ENCODE results near the gene TMEM120B.

TMEM120B gene

GRCh38 chr12:121748571-121749265 is 36.2 kb downstream of the TMEM120B start:
- no peak for DNase-seq (ENCODE audit: low spot score)
- Histone ChIP-seq H3K18ac (ENCODE audit: low read length) (peak overlapping the region; percentile 29), H3K27ac (replicated peaks; ENCODE audit: low read length) (peak overlapping the region; percentile 28), H3K4me1 (ENCODE audit: control insufficient read depth in 2 of 2, insufficient read depth in 1 of 2, low read depth in 1 of 2, low read length in 2 of 2) (peaks cover 9% of the 10 kb centered on the region in 2 donors), H4K91ac (ENCODE audit: low read depth, low read length, poor library complexity) (no peak overlapping the region), H3K23ac (ENCODE audit: low read depth, low read length, poor library complexity) (peak overlapping the region; percentile 10), H2BK120ac (ENCODE audit: low read depth, low read length) (no peak overlapping the region), H2AFZ (ENCODE audit: low read length) (peak overlapping the region; percentile 62), H3K4ac (ENCODE audit: low read length) (peak overlapping the region; percentile 46), H3K79me1 (ENCODE audit: low read depth, low read length) (peaks cover 4% of the 10 kb centered on the region), H2BK12ac (ENCODE audit: low read length) (no peak overlapping the region), H3K27me3 (ENCODE audit: control insufficient read depth in 3 of 3, insufficient read depth in 3 of 3, low read depth in 1 of 3, low read length in 3 of 3) (no peaks in the 10 kb centered on the region), H2BK5ac (ENCODE audit: low read length) (peak overlapping the region; percentile 77), H2AK5ac (ENCODE audit: low read depth, low read length) (peak overlapping the region; percentile 18), H3K4me2 (ENCODE audit: insufficient read depth, low read length, poor library complexity, severe bottlenecking) (no peak overlapping the region), H4K8ac (ENCODE audit: low read depth, low read length) (no peak overlapping the region), H3K14ac (ENCODE audit: low read length) (peak overlapping the region; percentile 42), H3K4me3 (ENCODE audit: low read length in 2 of 2) (no peak overlapping the region), H3K9me3 (replicated peaks in 1 of 2; ENCODE audit: control insufficient read depth in 2 of 2, insufficient read depth in 1 of 2, low read depth in 1 of 2, low read length in 2 of 2) (no peaks in the 10 kb centered on the region), H3K9ac (ENCODE audit: low read depth, low read length, poor library complexity) (no peak overlapping the region), H2BK15ac (ENCODE audit: low read length) (no peak overlapping the region), H3K36me3 (replicated peaks in 1 of 2; ENCODE audit: control insufficient read depth in 2 of 2, insufficient read depth in 2 of 2, low read length in 2 of 2) (peaks cover 5 to 9% of the 10 kb centered on the region in 2 donors)
- WGBS, 2 donors (ENCODE audit: extremely low coverage in 2 of 2, insufficient read length in 2 of 2, insufficient replicate concordance in 1 of 2), result no CpG with 5 or more reads among the region's 17 CpGs

GRCh38 chr12:121749267-121749666 is 36.7 kb downstream of the TMEM120B start:
- peak overlapping the region; percentile 62 for H2AFZ ChIP-seq (ENCODE audit: low read length)
- no peaks in the 10 kb centered on the region for H3K9me3 ChIP-seq (replicated peaks in 1 of 2; ENCODE audit: control insufficient read depth in 2 of 2, insufficient read depth in 1 of 2, low read depth in 1 of 2, low read length in 2 of 2)
- no peak overlapping the region for H3K9ac ChIP-seq (ENCODE audit: low read depth, low read length, poor library complexity)
- H3K27ac ChIP-seq (replicated peaks; ENCODE audit: low read length), result no peak overlapping the region
- WGBS, 2 donors (ENCODE audit: extremely low coverage in 2 of 2, insufficient read length in 2 of 2, insufficient replicate concordance in 1 of 2), result no CpG with 5 or more reads among the region's 10 CpGs
- H3K4me1 ChIP-seq (ENCODE audit: control insufficient read depth in 2 of 2, insufficient read depth in 1 of 2, low read depth in 1 of 2, low read length in 2 of 2), result peaks cover 9% of the 10 kb centered on the region in 2 donors
- no peak overlapping the region for H4K8ac ChIP-seq (ENCODE audit: low read depth, low read length)
- no peak overlapping the region for H3K4me2 ChIP-seq (ENCODE audit: insufficient read depth, low read length, poor library complexity, severe bottlenecking)
- H3K14ac ChIP-seq (ENCODE audit: low read length), result no peak overlapping the region
- no peaks in the 10 kb centered on the region for H3K27me3 ChIP-seq (ENCODE audit: control insufficient read depth in 3 of 3, insufficient read depth in 3 of 3, low read depth in 1 of 3, low read length in 3 of 3)
- H2AK5ac ChIP-seq (ENCODE audit: low read depth, low read length), result no peak overlapping the region
- H3K79me1 ChIP-seq (ENCODE audit: low read depth, low read length), result peaks cover 5% of the 10 kb centered on the region
- H3K4me3 ChIP-seq (ENCODE audit: low read length in 2 of 2), result no peak overlapping the region
- no peak overlapping the region for H2BK15ac ChIP-seq (ENCODE audit: low read length)
- H2BK120ac ChIP-seq (ENCODE audit: low read depth, low read length), result peak overlapping the region; percentile 22
- no peak overlapping the region for H3K4ac ChIP-seq (ENCODE audit: low read length)
- no peak overlapping the region for H2BK12ac ChIP-seq (ENCODE audit: low read length)
- DNase-seq (ENCODE audit: low spot score), result no peak
- H3K18ac ChIP-seq (ENCODE audit: low read length), result no peak overlapping the region
- H3K36me3 ChIP-seq (replicated peaks in 1 of 2; ENCODE audit: control insufficient read depth in 2 of 2, insufficient read depth in 2 of 2, low read length in 2 of 2), result peaks cover 5 to 9% of the 10 kb centered on the region in 2 donors
- no peak overlapping the region for H4K91ac ChIP-seq (ENCODE audit: low read depth, low read length, poor library complexity)
- no peak overlapping the region for H2BK5ac ChIP-seq (ENCODE audit: low read length)
- no peak overlapping the region for H3K23ac ChIP-seq (ENCODE audit: low read depth, low read length, poor library complexity)

GRCh38 chr12:121750507-121750955 is 38.0 kb downstream of the TMEM120B start:
- H2BK120ac ChIP-seq (ENCODE audit: low read depth, low read length), result no peak overlapping the region
- no peak overlapping the region for H2BK5ac ChIP-seq (ENCODE audit: low read length)
- H2AK5ac ChIP-seq (ENCODE audit: low read depth, low read length), result no peak overlapping the region
- no peak overlapping the region for H3K4me2 ChIP-seq (ENCODE audit: insufficient read depth, low read length, poor library complexity, severe bottlenecking)
- no peak overlapping the region for H4K91ac ChIP-seq (ENCODE audit: low read depth, low read length, poor library complexity)
- H3K18ac ChIP-seq (ENCODE audit: low read length), result no peak overlapping the region
- peaks cover 9 to 10% of the 10 kb centered on the region in 2 donors for H3K4me1 ChIP-seq (ENCODE audit: control insufficient read depth in 2 of 2, insufficient read depth in 1 of 2, low read depth in 1 of 2, low read length in 2 of 2)
- H3K4ac ChIP-seq (ENCODE audit: low read length), result no peak overlapping the region
- no peak overlapping the region for H3K4me3 ChIP-seq (ENCODE audit: low read length in 2 of 2)
- H2BK15ac ChIP-seq (ENCODE audit: low read length), result no peak overlapping the region
- H4K8ac ChIP-seq (ENCODE audit: low read depth, low read length), result no peak overlapping the region
- H3K14ac ChIP-seq (ENCODE audit: low read length), result no peak overlapping the region
- peaks cover 5 to 9% of the 10 kb centered on the region in 2 donors for H3K36me3 ChIP-seq (replicated peaks in 1 of 2; ENCODE audit: control insufficient read depth in 2 of 2, insufficient read depth in 2 of 2, low read length in 2 of 2)
- H3K9ac ChIP-seq (ENCODE audit: low read depth, low read length, poor library complexity), result no peak overlapping the region
- H3K79me1 ChIP-seq (ENCODE audit: low read depth, low read length), result peaks cover 1% of the 10 kb centered on the region
- H2AFZ ChIP-seq (ENCODE audit: low read length), result no peak overlapping the region
- no peak overlapping the region for H3K23ac ChIP-seq (ENCODE audit: low read depth, low read length, poor library complexity)
- no peaks in the 10 kb centered on the region for H3K27me3 ChIP-seq (ENCODE audit: control insufficient read depth in 3 of 3, insufficient read depth in 3 of 3, low read depth in 1 of 3, low read length in 3 of 3)
- H3K27ac ChIP-seq (replicated peaks; ENCODE audit: low read length), result no peak overlapping the region
- no peaks in the 10 kb centered on the region for H3K9me3 ChIP-seq (replicated peaks in 1 of 2; ENCODE audit: control insufficient read depth in 2 of 2, insufficient read depth in 1 of 2, low read depth in 1 of 2, low read length in 2 of 2)
- DNase-seq (ENCODE audit: low spot score), result no peak
- WGBS, 2 donors (ENCODE audit: extremely low coverage in 2 of 2, insufficient read length in 2 of 2, insufficient replicate concordance in 1 of 2), result 60% methylated on average over 1 of the region's 1 CpG; no CpG with 5 or more reads in 1 of the 2 donors
- H2BK12ac ChIP-seq (ENCODE audit: low read length), result no peak overlapping the region

- Histone ChIP-seq H3K23ac (ENCODE audit: low read depth, low read length, poor library complexity) (no peak overlapping the region), H3K4ac (ENCODE audit: low read length) (no peak overlapping the region), H3K4me3 (ENCODE audit: low read length in 2 of 2) (no peak overlapping the region), H3K4me2 (ENCODE audit: insufficient read depth, low read length, poor library complexity, severe bottlenecking) (no peak overlapping the region), H2BK5ac (ENCODE audit: low read length) (no peak overlapping the region), H3K36me3 (replicated peaks in 1 of 2; ENCODE audit: control insufficient read depth in 2 of 2, insufficient read depth in 2 of 2, low read length in 2 of 2) (peaks cover 5 to 9% of the 10 kb centered on the region in 2 donors), H2BK12ac (ENCODE audit: low read length) (no peak overlapping the region), H4K91ac (ENCODE audit: low read depth, low read length, poor library complexity) (no peak overlapping the region), H2BK120ac (ENCODE audit: low read depth, low read length) (no peak overlapping the region), H3K27ac (replicated peaks; ENCODE audit: low read length) (no peak overlapping the region), H4K8ac (ENCODE audit: low read depth, low read length) (no peak overlapping the region), H2AFZ (ENCODE audit: low read length) (no peak overlapping the region), H3K9me3 (replicated peaks in 1 of 2; ENCODE audit: control insufficient read depth in 2 of 2, insufficient read depth in 1 of 2, low read depth in 1 of 2, low read length in 2 of 2) (no peaks in the 10 kb centered on the region), H3K27me3 (ENCODE audit: control insufficient read depth in 3 of 3, insufficient read depth in 3 of 3, low read depth in 1 of 3, low read length in 3 of 3) (no peaks in the 10 kb centered on the region), H3K79me1 (ENCODE audit: low read depth, low read length) (peaks cover 1% of the 10 kb centered on the region), H3K18ac (ENCODE audit: low read length) (no peak overlapping the region), H2BK15ac (ENCODE audit: low read length) (no peak overlapping the region), H3K14ac (ENCODE audit: low read length) (no peak overlapping the region), H3K9ac (ENCODE audit: low read depth, low read length, poor library complexity) (no peak overlapping the region), H2AK5ac (ENCODE audit: low read depth, low read length) (no peak overlapping the region), H3K4me1 (ENCODE audit: control insufficient read depth in 2 of 2, insufficient read depth in 1 of 2, low read depth in 1 of 2, low read length in 2 of 2) (peaks cover 9 to 10% of the 10 kb centered on the region in 2 donors)
- no peak for DNase-seq (ENCODE audit: low spot score)
- 100% methylated on average over 1 of the region's 1 CpG; no CpG with 5 or more reads in 1 of the 2 donors for WGBS, 2 donors (ENCODE audit: extremely low coverage in 2 of 2, insufficient read length in 2 of 2, insufficient replicate concordance in 1 of 2)
Observed at GRCh38 chr12:121751034-121751433, 38.5 kb downstream of the TMEM120B start.
